Stimulated activated CD8-positive, alpha-beta memory T cell treated with anti-CD3 and anti-CD28 coated beads, Interleukin-12 subunit alpha, Interleukin-12 subunit beta, amount 100 ng/mL, for 1 hour (primary cell): ENCODE measurements around the gene CAMKV.
"Not testable (repeated sequence)": the region's sequence is repeated elsewhere in the genome, so short reads cannot be mapped to it uniquely, and the experiment has no call there.

ENCODE experiments used
- DNase-seq: peaks from one replicate; pipeline ENCODE4 v3.0.0-alpha.2; 2020; ENCODE audit warnings: low read depth

Gene CAMKV

DNA sequence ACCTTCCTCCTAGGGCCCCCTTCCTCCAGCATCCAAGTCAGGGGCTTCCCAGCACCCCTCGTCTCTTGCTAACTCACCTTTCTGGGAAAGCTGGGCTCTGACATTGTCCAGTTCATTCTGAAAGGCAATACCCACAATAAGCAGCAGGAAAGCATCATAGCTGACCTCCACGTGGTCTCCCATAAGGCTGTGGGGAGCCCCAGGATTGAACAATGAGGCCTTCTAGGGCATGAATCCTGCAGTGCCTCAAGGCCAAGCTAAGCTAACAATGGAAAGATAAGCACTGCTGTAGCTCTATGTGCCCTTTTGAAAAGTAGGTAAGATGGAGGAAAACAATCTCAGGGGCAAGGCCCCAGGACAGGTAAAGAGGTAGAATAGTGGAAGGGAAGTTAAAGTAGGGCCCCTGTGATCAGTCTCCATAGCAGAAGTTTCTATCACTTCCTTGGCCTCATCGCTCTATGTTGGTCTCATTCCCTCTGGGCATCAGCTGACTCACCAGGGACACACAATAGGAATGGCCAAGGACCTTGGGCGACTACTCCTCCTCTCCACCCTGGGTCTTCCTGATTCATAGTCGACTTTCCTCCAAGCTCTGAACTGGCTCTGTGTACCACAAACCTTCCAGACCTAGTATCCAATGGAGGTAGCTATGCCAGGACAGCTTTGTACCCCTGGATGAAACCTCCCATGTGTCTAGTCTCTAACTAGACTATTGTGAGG is 25.1 kb downstream of the CAMKV start:
- no peak for DNase-seq

DNA sequence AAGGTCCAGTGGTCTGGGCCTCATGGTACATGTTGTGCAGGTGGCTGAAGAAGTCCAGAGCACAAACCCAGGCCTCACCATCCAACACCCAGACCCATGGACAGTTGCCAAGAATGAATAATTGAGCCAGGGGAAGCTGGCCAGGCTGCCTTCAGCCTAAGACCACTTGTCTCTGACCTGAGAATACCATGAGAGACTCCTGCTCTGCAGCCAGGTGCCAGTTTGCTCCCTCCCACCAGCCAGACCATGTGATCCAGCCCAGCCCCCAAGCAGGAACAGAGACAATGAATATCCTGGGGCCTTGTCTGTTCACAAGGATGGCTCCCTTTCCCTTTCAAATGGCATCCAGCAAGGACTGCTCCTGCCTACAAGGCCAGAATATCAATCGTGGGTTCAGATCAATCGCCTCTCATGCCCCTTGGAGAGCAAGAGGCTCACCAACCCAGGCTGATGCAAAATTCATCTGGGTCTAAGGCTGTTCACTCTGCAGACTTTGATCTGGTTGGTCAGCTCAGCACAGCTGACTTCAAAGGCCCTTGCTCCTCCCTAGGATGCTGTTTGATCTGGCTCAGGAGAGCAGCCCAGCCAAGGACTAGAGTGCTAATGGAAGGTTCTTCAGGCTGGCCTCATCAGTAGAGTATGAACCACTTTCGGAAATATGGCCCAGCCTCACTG is 26.7 kb downstream of the CAMKV start:
- no peak for DNase-seq

DNA sequence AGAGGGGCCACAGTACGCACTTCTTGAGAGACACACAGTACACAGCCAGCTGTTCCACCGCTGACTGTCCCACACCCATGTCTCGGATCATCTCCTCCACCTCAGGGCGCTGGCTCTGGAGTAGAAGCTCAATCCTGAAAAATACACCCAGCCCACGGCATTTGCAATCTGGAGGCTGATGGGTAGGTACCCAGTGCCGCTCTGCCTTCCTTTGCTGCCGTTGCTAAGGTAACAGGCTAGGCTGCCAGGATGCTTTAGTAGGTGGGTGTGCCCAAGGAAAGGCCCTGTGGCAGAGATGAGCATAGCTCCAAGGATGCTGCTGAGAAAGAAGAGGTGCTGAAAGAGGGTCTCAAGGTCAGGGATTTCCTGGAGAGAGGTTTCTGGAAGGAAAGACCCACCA is 27.9 kb downstream of the CAMKV start:
- DNase-seq = no peak

DNA sequence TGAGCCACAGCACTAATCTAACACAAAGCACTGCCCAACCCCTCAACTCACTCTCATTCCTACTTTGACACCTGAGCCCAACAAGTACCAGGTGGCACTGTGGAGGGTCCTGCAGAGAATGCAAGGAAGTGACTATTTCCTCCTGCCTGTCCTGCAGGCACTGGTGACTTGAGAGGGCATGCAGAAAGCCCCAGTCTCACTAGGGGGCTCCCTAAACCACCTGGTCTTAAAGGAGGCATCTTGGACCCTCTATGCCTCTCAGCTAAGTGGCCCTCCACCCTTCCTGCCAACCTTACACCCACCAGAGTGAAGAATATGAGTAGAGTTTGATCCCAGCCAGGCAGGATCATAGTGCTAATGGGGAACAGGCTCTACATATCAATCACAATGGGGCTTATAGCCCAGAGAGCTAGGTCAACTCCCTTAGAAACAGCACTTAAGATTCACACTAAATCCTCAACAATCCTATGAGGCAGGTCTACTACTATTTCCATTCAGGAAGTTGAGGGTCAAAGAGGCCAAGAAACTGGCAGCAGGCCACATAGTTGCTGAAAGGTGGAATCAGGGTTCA is 28.5 kb downstream of the CAMKV start:
- no peak for DNase-seq

DNA sequence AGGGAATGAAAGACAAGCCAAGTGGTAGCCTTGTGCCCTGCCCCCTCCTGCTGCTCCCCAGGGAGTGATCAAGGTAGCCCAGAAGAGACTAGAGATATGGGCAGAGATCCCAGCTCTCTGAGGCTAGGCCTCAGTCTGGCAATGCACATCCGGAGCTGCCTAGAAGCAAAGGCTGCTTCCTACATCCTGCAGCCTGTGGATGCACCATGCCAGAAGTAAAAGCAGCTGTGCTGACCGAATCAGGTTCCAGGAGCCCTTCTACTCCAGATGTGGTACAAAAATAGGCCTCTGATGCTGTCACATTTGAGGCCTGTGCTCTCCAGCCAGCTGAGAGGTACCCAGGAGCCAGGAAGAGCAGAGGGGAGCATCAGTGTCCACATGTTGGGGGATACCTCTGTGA is 29.3 kb downstream of the CAMKV start:
- DNase-seq = no peak

DNA sequence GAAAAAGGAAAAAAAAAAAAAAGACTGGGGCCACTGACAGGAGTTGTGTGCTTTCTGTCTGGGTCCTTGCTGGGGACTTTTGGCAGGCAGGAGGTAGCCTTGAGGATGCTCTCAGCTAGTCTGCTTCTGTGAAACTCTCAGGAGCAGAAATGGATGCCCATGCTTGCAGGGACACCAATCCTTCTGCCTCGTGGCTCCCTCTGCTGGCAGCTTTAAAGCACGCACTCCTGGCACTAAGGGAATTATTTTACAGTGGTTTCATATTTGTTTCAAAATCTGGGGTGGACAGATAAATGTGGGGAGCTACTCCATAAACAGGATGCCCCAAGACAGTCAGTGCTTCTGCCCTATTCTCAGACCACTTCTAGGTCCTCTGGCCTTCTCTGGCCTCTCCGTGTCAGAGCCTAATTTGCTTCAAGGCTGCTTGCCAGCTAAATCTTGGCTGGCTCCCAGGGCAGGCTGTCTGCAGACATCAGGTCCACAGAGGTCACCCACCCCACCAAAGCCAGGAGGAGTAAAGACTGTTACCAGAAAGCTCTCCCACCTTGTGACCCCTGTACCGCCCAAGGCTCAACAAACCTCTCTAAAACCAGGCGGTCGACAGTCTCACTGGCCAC is 30.4 kb downstream of the CAMKV start:
- DNase-seq = peak; percentile 77

DNA sequence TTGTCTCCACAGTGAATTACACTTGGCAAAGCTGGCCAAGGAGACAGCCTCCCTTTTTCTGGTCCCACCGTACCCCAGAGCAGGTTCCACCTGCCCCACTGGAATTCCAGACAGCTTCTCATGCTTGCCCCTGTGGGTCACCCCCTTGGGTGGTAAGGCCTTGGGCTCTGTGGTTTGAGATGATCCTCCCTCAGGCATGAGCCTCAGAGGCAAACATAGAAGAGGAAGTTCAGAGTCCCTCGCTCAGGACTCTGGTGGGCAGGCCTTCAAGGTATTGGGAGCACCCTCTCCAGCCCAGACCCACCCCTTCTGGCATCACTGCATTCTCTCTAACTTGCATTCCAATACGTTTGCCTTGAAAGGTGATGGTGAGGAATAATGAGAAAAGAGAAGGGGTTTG is 38.4 kb downstream of the CAMKV start:
- DNase-seq = no peak

DNA sequence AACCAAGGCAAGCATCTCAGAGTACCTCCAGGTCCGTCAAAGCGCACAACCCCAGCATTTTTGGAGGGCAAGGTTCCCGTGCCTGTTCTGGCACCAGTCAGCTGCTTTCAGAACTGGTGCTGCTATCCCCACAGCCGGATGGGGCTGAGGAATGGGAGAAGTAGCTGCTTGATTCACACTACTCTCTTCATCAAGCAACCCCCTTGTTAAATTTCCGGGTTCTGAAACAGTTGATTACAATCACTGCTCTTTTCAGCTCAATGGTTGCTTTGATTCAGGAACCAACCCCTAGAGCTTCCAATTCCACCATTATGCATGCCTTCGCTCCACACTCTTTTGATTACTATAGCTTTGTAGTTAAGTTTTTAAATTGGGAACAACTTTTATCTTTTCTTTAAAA is 43.7 kb downstream of the CAMKV start:
- DNase-seq = no peak

DNA sequence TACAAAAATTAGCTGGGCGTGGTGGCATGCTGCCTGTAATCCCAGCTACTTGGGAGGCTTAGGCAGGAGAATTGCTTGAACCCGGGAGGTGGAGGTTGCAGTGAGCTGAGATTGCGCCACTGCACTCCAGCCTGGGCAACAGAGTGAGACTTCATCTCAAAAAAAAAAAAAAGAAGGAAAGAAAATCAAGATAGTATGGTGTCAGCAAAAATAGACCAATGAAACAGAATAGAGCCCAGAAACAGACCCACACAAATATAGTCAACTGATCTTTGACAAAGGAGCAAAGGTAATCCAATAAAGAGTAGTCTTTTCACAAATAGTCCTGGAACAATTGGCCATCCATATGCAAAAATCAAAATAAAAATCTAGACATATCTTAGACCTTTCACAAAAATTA is 46.6 kb downstream of the CAMKV start:
- DNase-seq = not testable (repeated sequence)

DNA sequence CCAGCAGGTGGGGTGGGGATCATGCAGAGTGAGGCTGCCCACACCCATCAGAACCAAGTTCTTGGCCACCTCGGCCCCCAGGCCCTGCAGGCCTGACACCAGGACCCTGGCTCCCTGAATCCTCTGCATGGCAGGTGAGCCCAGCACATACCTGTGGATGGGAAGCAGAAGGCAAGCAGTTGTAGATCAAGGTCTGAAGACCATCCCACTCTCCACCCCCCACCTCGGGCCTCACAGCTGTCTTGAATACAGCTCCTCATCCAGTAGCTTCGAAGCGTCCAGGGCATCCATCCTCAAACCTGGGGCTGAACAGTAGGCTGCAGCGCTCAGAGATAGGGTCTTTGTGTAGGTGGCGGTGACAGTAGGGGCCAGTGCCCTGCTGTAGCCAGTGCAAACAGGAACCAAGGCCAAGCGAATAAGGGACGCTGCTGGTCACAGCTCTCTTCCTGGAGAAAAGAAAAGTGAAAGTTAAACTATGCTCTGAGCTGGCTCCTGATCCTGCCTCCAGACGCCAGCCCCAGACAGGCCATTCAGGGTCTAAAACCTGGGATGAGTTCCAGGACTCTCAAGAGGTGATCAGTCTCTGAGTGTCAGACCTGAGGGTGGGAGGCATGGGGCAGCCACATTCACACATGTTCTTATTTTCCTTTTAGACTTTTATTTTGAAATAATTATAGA is 56.1 kb downstream of the CAMKV start, which contains the start of gene UBA7:
UBA7 (minus strand) TSS at position 457 of the 678 bp plus-strand sequence; CDS start at position 291, 166 bp downstream.
- no peak for DNase-seq

DNA sequence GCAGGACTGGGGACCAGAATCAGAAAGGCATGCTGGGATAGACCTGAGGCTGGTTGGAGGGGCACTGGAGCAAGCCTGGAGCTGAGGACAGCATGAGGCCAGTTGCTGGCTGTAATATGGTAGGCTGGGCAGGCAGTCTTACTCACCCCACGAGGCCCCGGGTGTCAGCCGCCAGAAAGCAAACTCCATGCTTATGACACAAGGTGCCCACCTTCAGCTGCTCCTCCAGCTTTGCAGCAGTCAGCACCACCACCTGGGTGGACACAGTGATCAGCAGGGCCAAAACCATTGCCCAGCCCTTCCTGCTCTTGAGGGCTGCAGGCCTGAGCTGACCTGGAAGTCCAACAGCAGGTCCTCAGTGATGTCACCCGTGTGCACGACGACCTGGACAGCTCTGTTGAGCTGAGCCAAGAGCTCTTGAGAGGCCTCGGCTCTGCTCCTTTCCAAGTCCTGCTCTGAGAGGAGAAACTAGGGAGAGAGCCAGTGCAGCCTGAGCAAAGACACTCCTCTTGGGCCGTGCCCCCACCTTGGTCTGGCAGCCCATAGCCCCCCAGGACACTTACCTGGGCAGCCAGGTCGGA is 56.7 kb downstream of the CAMKV start:
- no peak for DNase-seq
